Measurements from ENCODE around the gene SLC25A46.

SLC25A46 gene

GRCh38 chr5:110790673-110791072 is 51.9 kb downstream of the SLC25A46 start:
- H3K4me3 ChIP-seq (ENCODE audit: low read length) = no peak overlapping the region
- DNase-seq (ENCODE audit: low read depth) = peak; percentile 16
- TF ChIP-seq CTCF (conservative IDR thresholded peaks at IDR 0.05; ENCODE audit: low read length) = no peak; the same call in 1 of the 2 replicates

- no peak for DNase-seq (ENCODE audit: low read depth)
- no peak for TF ChIP-seq CTCF (conservative IDR thresholded peaks at IDR 0.05; ENCODE audit: low read length)
Measured at GRCh38 chr5:110802998-110803397, 64.2 kb downstream of the SLC25A46 start.

GRCh38 chr5:110803467-110804326 is 64.9 kb downstream of the SLC25A46 start:
- DNase-seq (ENCODE audit: low read depth) = no peak
- H3K4me3 ChIP-seq (ENCODE audit: low read length) = no peak overlapping the region
- TF ChIP-seq CTCF (conservative IDR thresholded peaks at IDR 0.05; ENCODE audit: low read length) = no peak

More at GRCh38 chr5:110802998-110803397, 64.2 kb downstream of the SLC25A46 start:
- H3K4me3 ChIP-seq (ENCODE audit: low read length) = no peak overlapping the region

DNA sequence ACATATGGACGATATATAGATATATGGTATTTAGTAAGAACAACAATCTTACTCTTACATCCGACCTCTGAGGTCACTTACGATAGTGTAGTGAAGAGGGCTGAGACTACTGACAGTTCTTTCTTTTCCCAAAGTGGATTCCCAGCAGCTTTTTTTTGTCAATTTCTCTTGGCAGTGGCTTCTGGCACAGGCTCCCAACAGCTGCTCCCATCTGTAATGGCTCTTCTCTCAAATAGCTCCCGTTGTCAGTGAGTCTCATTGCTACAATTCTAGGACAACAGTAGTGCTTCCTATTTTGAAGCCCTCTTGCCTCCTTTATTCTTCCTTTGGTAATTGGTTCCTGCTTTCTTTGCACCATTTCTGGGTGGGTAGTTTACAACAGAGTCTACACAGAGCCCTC is 68.4 kb downstream of the SLC25A46 start:
- H3K4me3 ChIP-seq (ENCODE audit: low read length) = no peak overlapping the region
- no peak for TF ChIP-seq CTCF (conservative IDR thresholded peaks at IDR 0.05; ENCODE audit: low read length)
- DNase-seq (ENCODE audit: low read depth) = no peak

GRCh38 chr5:110809006-110809405 is 70.2 kb downstream of the SLC25A46 start:
- DNase-seq (ENCODE audit: low read depth) = no peak
- no peak overlapping the region for H3K4me3 ChIP-seq (ENCODE audit: low read length)

More at GRCh38 chr5:110809006-110809405, 70.2 kb downstream of the SLC25A46 start:
- no peak for TF ChIP-seq CTCF (conservative IDR thresholded peaks at IDR 0.05; ENCODE audit: low read length)
